GM21381 (cell line): ENCODE results near the gene BCL2L1.

Source experiments
- ATAC-seq: cut with Tn5 transposase; IDR thresholded peaks from one replicate; pipeline ENCODE4 v1.9.1; 2021; ENCODE audit warnings: mild to moderate bottlenecking, moderate library complexity; ENCODE audit not compliant: unreplicated experiment

The BCL2L1 gene

GRCh38 chr20:31731321-31731717, 8.7 kb upstream of the BCL2L1 start:
- ATAC-seq: no peak

- peak; percentile 82 for ATAC-seq
These were observed 831 bp upstream of the BCL2L1 start for GRCh38 chr20:31723319-31724078.

GRCh38 chr20:31723069-31723318, 326 bp upstream of the BCL2L1 start:
- no peak for ATAC-seq

GRCh38 chr20:31721408-31722256, 1.0 kb downstream of the BCL2L1 start:
- no peak for ATAC-seq

GRCh38 chr20:31720486-31721407, 1.9 kb downstream of the BCL2L1 start:
- ATAC-seq: no peak

- ATAC-seq: no peak
These were observed 2.8 kb downstream of the BCL2L1 start for GRCh38 chr20:31719644-31720485.

GRCh38 chr20:31718952-31719643, 3.6 kb downstream of the BCL2L1 start:
- no peak for ATAC-seq

- peak; percentile 45 for ATAC-seq
These were observed 5.0 kb downstream of the BCL2L1 start for GRCh38 chr20:31717478-31718201.

GRCh38 chr20:31716818-31717477, 5.7 kb downstream of the BCL2L1 start:
- no peak for ATAC-seq

- no peak for ATAC-seq
These were observed 6.3 kb downstream of the BCL2L1 start for GRCh38 chr20:31716351-31716750.

- ATAC-seq: no peak
These were observed 6.9 kb downstream of the BCL2L1 start for GRCh38 chr20:31715766-31716165.

GRCh38 chr20:31713312-31714273, 9.1 kb downstream of the BCL2L1 start:
- no peak for ATAC-seq

GRCh38 chr20:31712564-31713311, 9.9 kb downstream of the BCL2L1 start:
- no peak for ATAC-seq

- no peak for ATAC-seq
These were observed 10.5 kb downstream of the BCL2L1 start for GRCh38 chr20:31712112-31712553.

GRCh38 chr20:31711179-31712111, 11.2 kb downstream of the BCL2L1 start:
- no peak for ATAC-seq
